Activated T-helper 2 cell treated with anti-CD3 and anti-CD28 coated beads, Interferon-gamma antibody, Interleukin-2, Interleukin-4, amounts not matched to agents 10 μg/mL and 5 μg/mL and 100 μg/mL, durations not matched to agents 14 hours and 24 hours and 36 hours (primary cell): ENCODE data around the gene OR2S2. TPM values are rescaled to one million over a fixed set of nuclear protein-coding genes. Genes with fewer than 3 reads are reported as not detected.
"Not testable (repeated sequence)": the region's sequence is repeated elsewhere in the genome, so short reads cannot be mapped to it uniquely, and the experiment has no call there.

Experiments
- DNase-seq: peaks from one replicate; pipeline ENCODE4 v3.0.0; 2021; ENCODE audit warnings: low spot score
- H3K27ac Mint-ChIP-seq: one replicate; pipeline ENCODE4 v1.8.0; 2021; ENCODE audit warnings: mixed read lengths
- H3K27me3 Mint-ChIP-seq: one replicate; pipeline ENCODE4 v1.8.0; 2021; ENCODE audit warnings: low read depth, mixed read lengths
- H3K36me3 Mint-ChIP-seq: one replicate; pipeline ENCODE4 v1.8.0; 2021; ENCODE audit warnings: low read depth, mixed read lengths
- H3K4me1 Mint-ChIP-seq: one replicate; pipeline ENCODE4 v1.8.0; 2021; ENCODE audit warnings: low read depth, mixed read lengths
- H3K4me3 Mint-ChIP-seq: one replicate; pipeline ENCODE4 v1.8.0; 2021; ENCODE audit warnings: low read depth, mild to moderate bottlenecking, moderate library complexity, mixed read lengths
- H3K9me3 Mint-ChIP-seq: one replicate; pipeline ENCODE4 v1.8.0; 2021; ENCODE audit warnings: mixed read lengths
- intact Hi-C: fragments of 100-400 bp; cut with micrococcal nuclease; formaldehyde crosslinking; loops from one replicate; pipeline ENCODE4 v1.15.1; 2023
- total RNA-seq: library from RNA; stranded (reverse); gene quantifications from 2 replicates; pipeline ENCODE4 v1.2.3, GENCODE V29; 2022

Gene OR2S2, protein sequence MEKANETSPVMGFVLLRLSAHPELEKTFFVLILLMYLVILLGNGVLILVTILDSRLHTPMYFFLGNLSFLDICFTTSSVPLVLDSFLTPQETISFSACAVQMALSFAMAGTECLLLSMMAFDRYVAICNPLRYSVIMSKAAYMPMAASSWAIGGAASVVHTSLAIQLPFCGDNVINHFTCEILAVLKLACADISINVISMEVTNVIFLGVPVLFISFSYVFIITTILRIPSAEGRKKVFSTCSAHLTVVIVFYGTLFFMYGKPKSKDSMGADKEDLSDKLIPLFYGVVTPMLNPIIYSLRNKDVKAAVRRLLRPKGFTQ
- not detected in 2 replicates for total RNA-seq

- Mint-ChIP-seq H3K27me3 (peaks cover 31% of the 10 kb centered on the region), H3K9me3 (no peaks in the 10 kb centered on the region), H3K4me1 (no peaks in the 10 kb centered on the region), H3K4me3 (no peak within 1 kb of the TSS), H3K27ac (no peak within 1 kb of the TSS), H3K36me3 (no peaks in the 10 kb centered on the region)
- no peak for DNase-seq
- intact Hi-C loops = no loop called here
Measured at GRCh38 chr9:35958104-35958837, at the start of gene OR2S2. OR2S2 (minus strand) TSS chr9:35958154; CDS start chr9:35958098, 56 bp downstream.

GRCh38 chr9:36007316-36007708, 49.4 kb upstream of the OR2S2 start:
- Mint-ChIP-seq H3K9me3 (peaks cover 17% of the 10 kb centered on the region), H3K27ac (no peak overlapping the region), H3K4me1 (peaks cover 19% of the 10 kb centered on the region), H3K4me3 (no peak overlapping the region), H3K27me3 (peaks cover 29% of the 10 kb centered on the region), H3K36me3 (no peaks in the 10 kb centered on the region)
- intact Hi-C loops = no loop called here
- DNase-seq = no peak

- intact Hi-C loops = no loop called here
- no peak overlapping the region for H3K27ac Mint-ChIP-seq
- peaks cover 31% of the 10 kb centered on the region for H3K27me3 Mint-ChIP-seq
Measured at GRCh38 chr9:36006549-36007315, 48.8 kb upstream of the OR2S2 start.

GRCh38 chr9:36005891-36006290, 47.9 kb upstream of the OR2S2 start:
- intact Hi-C loops = no loop called here
- Mint-ChIP-seq H3K27ac (no peak overlapping the region), H3K4me1 (peaks cover 19% of the 10 kb centered on the region), H3K27me3 (peaks cover 27% of the 10 kb centered on the region), H3K9me3 (peaks cover 17% of the 10 kb centered on the region), H3K36me3 (no peaks in the 10 kb centered on the region), H3K4me3 (no peak overlapping the region)
- no peak for DNase-seq

More at GRCh38 chr9:36006549-36007315, 48.8 kb upstream of the OR2S2 start:
- no peak overlapping the region for H3K4me3 Mint-ChIP-seq
- DNase-seq = no peak
- peaks cover 19% of the 10 kb centered on the region for H3K4me1 Mint-ChIP-seq
- H3K36me3 Mint-ChIP-seq = no peaks in the 10 kb centered on the region
- H3K9me3 Mint-ChIP-seq = peaks cover 17% of the 10 kb centered on the region

GRCh38 chr9:35998333-35998732, 40.4 kb upstream of the OR2S2 start:
- H3K4me1 Mint-ChIP-seq = no peaks in the 10 kb centered on the region
- no peak overlapping the region for H3K4me3 Mint-ChIP-seq
- H3K36me3 Mint-ChIP-seq = no peaks in the 10 kb centered on the region
- intact Hi-C loops = no loop called here
- H3K27ac Mint-ChIP-seq = no peak overlapping the region
- H3K27me3 Mint-ChIP-seq = peaks cover 40% of the 10 kb centered on the region
- DNase-seq = no peak
- no peaks in the 10 kb centered on the region for H3K9me3 Mint-ChIP-seq

- H3K4me3 Mint-ChIP-seq, intact Hi-C loops, DNase-seq, H3K9me3 Mint-ChIP-seq, H3K4me1 Mint-ChIP-seq, H3K27ac Mint-ChIP-seq, H3K36me3 Mint-ChIP-seq: not testable (repeated sequence)
- peaks cover 42% of the 10 kb centered on the region for H3K27me3 Mint-ChIP-seq
Measured at GRCh38 chr9:35997016-35997415, 39.1 kb upstream of the OR2S2 start.

DNA sequence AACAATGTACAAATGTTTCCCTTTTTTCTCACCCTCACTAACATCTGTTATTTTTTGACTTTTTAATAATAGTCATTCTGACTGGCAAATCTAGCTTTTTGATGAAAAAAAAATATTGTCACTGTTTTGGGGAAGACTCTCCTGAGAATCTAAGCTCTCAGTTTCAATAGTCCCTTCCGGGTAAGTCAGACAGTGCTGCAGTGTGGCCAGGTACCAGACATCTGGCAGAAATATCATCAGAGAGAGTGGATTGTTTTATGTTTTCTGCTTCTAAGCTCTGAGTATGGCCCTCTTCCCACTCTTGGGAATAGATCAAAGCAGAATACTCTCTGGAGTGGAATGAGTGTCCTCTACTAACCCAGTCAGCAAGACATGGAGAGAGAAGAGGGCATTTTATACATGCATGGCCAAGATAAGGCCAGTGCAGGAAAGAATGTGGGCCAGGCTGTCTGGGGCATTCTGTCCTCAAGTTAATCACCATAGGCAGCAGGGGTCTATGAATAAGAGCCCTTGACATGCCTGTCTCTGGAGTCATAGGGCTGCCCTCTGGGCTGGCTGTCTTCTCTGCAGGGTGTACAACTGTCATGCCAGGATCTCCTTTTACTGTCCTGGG, 38.5 kb upstream of the OR2S2 start:
- Mint-ChIP-seq H3K36me3 (no peaks in the 10 kb centered on the region), H3K27ac (no peak overlapping the region), H3K4me3 (no peak overlapping the region), H3K27me3 (peaks cover 43% of the 10 kb centered on the region), H3K4me1 (no peaks in the 10 kb centered on the region), H3K9me3 (no peaks in the 10 kb centered on the region)
- intact Hi-C loops = no loop called here
- DNase-seq = no peak

GRCh38 chr9:35994959-35995358, 37.0 kb upstream of the OR2S2 start:
- Mint-ChIP-seq H3K4me3 (no peak overlapping the region), H3K9me3 (no peaks in the 10 kb centered on the region), H3K27me3 (peaks cover 40% of the 10 kb centered on the region), H3K36me3 (no peaks in the 10 kb centered on the region), H3K27ac (no peak overlapping the region), H3K4me1 (no peaks in the 10 kb centered on the region)
- DNase-seq = no peak
- intact Hi-C loops = no loop called here

- no peak for DNase-seq
- H3K9me3 Mint-ChIP-seq = no peaks in the 10 kb centered on the region
- no peak overlapping the region for H3K27ac Mint-ChIP-seq
- peaks cover 40% of the 10 kb centered on the region for H3K27me3 Mint-ChIP-seq
- no peak overlapping the region for H3K4me3 Mint-ChIP-seq
- no peaks in the 10 kb centered on the region for H3K4me1 Mint-ChIP-seq
- intact Hi-C loops = no loop called here
- no peaks in the 10 kb centered on the region for H3K36me3 Mint-ChIP-seq
Measured at GRCh38 chr9:35993976-35994720, 36.2 kb upstream of the OR2S2 start.

DNA sequence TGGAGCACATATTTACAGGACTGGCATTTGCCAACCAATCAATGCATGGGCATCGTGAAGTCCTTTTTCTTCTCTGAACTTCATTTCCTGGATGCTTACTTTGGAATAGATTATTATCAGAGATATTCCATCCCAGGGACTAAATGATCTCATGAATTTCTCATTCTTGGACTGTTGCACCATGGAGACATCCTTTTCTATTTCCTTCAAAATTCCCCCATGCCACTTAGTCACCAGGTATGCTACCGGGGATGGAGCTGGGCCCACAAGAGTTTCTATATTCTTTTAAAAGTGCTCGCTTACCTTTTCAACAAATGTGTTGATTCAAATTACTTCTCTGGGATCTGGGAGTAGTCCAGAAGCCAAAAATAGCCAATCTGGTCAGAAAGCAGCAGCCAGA, 35.2 kb upstream of the OR2S2 start:
- H3K9me3 Mint-ChIP-seq, H3K36me3 Mint-ChIP-seq, H3K27ac Mint-ChIP-seq, H3K4me3 Mint-ChIP-seq, H3K4me1 Mint-ChIP-seq, intact Hi-C loops, DNase-seq: not testable (repeated sequence)
- H3K27me3 Mint-ChIP-seq = peaks cover 46% of the 10 kb centered on the region

DNA sequence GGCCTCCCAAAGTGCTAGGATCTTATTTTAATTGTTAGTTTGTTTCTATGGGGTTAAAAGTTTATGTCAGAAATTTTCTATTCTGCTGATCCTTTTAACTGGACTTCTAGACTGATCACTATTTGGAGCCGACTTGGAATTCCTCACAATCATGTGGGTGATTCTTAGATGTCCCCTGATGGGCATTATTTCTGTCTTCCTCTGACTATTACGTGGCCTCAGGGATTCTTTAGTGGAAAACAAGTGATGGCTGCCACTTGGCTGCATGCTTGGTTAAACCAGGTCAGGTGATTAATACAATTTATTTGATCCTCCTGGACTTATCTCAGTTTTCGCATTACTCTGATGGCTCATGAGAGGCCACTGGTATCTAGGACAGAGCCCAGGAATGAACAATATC, 32.2 kb upstream of the OR2S2 start:
- H3K27ac Mint-ChIP-seq = no peak overlapping the region
- intact Hi-C loops = no loop called here
- no peak overlapping the region for H3K4me3 Mint-ChIP-seq
- H3K4me1 Mint-ChIP-seq = no peaks in the 10 kb centered on the region
- no peaks in the 10 kb centered on the region for H3K9me3 Mint-ChIP-seq
- peaks cover 47% of the 10 kb centered on the region for H3K27me3 Mint-ChIP-seq
- H3K36me3 Mint-ChIP-seq = no peaks in the 10 kb centered on the region
- DNase-seq = no peak

GRCh38 chr9:35984021-35984420, 26.1 kb upstream of the OR2S2 start:
- H3K4me3 Mint-ChIP-seq = no peak overlapping the region
- H3K27me3 Mint-ChIP-seq = peaks cover 52% of the 10 kb centered on the region
- no peaks in the 10 kb centered on the region for H3K4me1 Mint-ChIP-seq
- H3K9me3 Mint-ChIP-seq = no peaks in the 10 kb centered on the region
- no peaks in the 10 kb centered on the region for H3K36me3 Mint-ChIP-seq
- intact Hi-C loops = no loop called here
- no peak for DNase-seq
- H3K27ac Mint-ChIP-seq = no peak overlapping the region
